HG03139 (cell line): ENCODE data around the gene FSD1.
"Not testable (repeated sequence)": the region's sequence is repeated elsewhere in the genome, so short reads cannot be mapped to it uniquely, and the experiment has no call there.

Source experiments
- ATAC-seq: cut with Tn5 transposase; IDR thresholded peaks from one replicate; pipeline ENCODE4 v1.9.1; 2021; ENCODE audit not compliant: unreplicated experiment

Gene FSD1

GRCh38 chr19:4342314-4342614 is 37.9 kb downstream of the FSD1 start:
- ATAC-seq, result no peak

GRCh38 chr19:4342615-4343369 is 38.4 kb downstream of the FSD1 start:
- peak; percentile 81 for ATAC-seq

GRCh38 chr19:4343370-4344307 is 39.2 kb downstream of the FSD1 start, which contains the start of gene MPND:
Gene MPND (plus strand): TSS chr19:4343562. CDS start chr19:4343594, 32 bp downstream.
- ATAC-seq, result peak; percentile 38

GRCh38 chr19:4345342-4346019 is 41.1 kb downstream of the FSD1 start:
- no peak for ATAC-seq

- no peak for ATAC-seq
These were observed 41.6 kb downstream of the FSD1 start for GRCh38 chr19:4346020-4346383.

GRCh38 chr19:4347521-4347920 is 43.1 kb downstream of the FSD1 start:
- no peak for ATAC-seq

GRCh38 chr19:4349225-4349624 is 44.8 kb downstream of the FSD1 start:
- not testable (repeated sequence) for ATAC-seq

GRCh38 chr19:4350111-4350510 is 45.7 kb downstream of the FSD1 start:
- no peak for ATAC-seq

GRCh38 chr19:4350726-4351125 is 46.3 kb downstream of the FSD1 start:
- no peak for ATAC-seq

GRCh38 chr19:4352701-4353121 is 48.3 kb downstream of the FSD1 start:
- ATAC-seq, result no peak

- no peak for ATAC-seq
These were observed 49.9 kb downstream of the FSD1 start for GRCh38 chr19:4354282-4354681.

GRCh38 chr19:4354897-4355296 is 50.5 kb downstream of the FSD1 start:
- ATAC-seq, result no peak

- ATAC-seq, result no peak
These were observed 52.8 kb downstream of the FSD1 start for GRCh38 chr19:4357095-4357797.

GRCh38 chr19:4357921-4358326 is 53.5 kb downstream of the FSD1 start:
- ATAC-seq, result no peak

- ATAC-seq, result no peak
These were observed 54.6 kb downstream of the FSD1 start for GRCh38 chr19:4358709-4359626.

- ATAC-seq, result no peak
These were observed 55.2 kb downstream of the FSD1 start for GRCh38 chr19:4359627-4360000.

GRCh38 chr19:4360081-4360569 is 55.7 kb downstream of the FSD1 start:
- no peak for ATAC-seq

GRCh38 chr19:4360641-4361151 is 56.3 kb downstream of the FSD1 start:
- ATAC-seq, result no peak
